ENCODE data around the gene TMC7.

TMC7 gene

GRCh38 chr16:19108409-19109287 lies 124.9 kb downstream of the TMC7 start:
- no peak overlapping the region for H3K27ac ChIP-seq
- no peak for TF ChIP-seq ZFX (IDR thresholded peaks at IDR 0.05)
- TF ChIP-seq CTCF (conservative IDR thresholded peaks at IDR 0.05) = no peak

DNA sequence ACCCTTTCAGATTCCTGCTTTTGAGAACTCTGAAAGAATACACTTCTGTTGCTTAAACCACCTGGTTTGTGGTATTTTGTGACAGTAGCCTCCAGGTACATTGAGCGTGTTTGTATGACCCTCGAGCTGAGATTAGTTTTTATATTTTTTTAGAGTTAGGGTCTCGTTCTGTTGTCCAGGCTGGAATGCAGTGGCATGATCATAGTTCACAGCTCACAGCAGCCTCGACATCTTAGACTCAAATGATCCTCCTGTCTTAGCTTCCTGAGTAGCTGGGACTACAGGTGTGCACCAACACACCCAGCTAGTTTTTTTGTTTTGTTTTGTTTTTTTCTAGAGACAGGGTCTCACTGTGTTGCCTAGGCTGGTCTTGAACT lies 125.5 kb downstream of the TMC7 start:
- H3K27ac ChIP-seq = no peak overlapping the region
- TF ChIP-seq ZFX (IDR thresholded peaks at IDR 0.05) (no peak), CTCF (conservative IDR thresholded peaks at IDR 0.05) (no peak)

DNA sequence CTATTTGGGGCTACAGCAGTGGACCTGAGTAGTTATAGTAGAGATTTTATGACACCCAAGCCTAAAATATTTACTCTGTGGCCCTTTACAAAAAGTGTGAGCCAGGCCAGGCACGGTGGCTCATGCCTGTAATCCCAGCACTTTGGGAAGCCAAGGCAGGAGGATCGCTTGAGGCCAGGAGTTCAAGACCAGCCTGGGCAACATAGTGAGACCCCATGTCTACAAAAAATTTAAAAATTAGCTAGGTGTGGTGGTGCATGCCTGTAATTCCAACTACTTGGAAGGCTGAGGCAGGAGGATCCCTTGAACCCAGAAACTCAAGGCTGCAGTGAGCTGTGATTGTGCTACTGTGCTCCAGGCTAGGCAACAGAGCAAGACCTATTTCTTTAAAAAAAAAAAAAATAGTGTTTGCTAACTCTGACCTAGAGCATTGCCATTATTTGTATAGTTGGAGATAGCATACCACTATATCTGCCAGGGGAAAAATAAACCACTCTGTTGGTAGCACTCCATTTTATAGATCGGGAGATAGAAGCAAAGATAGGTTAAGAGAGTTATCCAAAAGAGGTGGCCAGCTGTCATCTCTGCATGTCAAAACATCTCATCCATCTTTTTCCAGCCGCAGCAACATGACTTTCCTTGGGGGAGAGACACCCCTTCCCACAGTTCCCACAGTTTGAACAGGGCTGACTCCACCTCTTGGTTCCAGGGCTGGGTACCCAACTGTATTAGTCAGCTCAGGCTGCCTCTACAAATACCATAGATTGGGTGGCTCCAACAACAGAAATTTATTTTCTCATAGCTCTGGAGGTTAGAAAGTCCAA lies 127.0 kb downstream of the TMC7 start:
- no peak overlapping the region for H3K27ac ChIP-seq
- TF ChIP-seq CTCF (conservative IDR thresholded peaks at IDR 0.05) = no peak

GRCh38 chr16:19112099-19112407 lies 128.3 kb downstream of the TMC7 start:
- no peak for TF ChIP-seq CTCF (conservative IDR thresholded peaks at IDR 0.05)
- TF ChIP-seq ZFX (IDR thresholded peaks at IDR 0.05) = no peak
- no peak overlapping the region for H3K27ac ChIP-seq
